H1 (cell line): ENCODE data around the gene PUDP. TPM values are rescaled to one million over a fixed set of nuclear protein-coding genes. Genes with fewer than 3 reads are reported as not detected.

ENCODE experiments used
- EZH2 ChIP-seq: fragments of 200-600 bp; sonication (generic); IDR thresholded peaks from 2 replicates; pipeline ENCODE4 v1.7.1; 2012; ENCODE audit warnings: low read depth, mild to moderate bottlenecking, moderate library complexity, low read length, inconsistent platforms; ENCODE audit not compliant: severe bottlenecking
- MAFK ChIP-seq: IDR thresholded peaks from 2 replicates; pipeline ENCODE4 v1.6.1; 2012; ENCODE audit warnings: low read depth, mild to moderate bottlenecking, improper control_type of control experiment, low read length
- RXRA ChIP-seq: IDR thresholded peaks from 2 replicates; pipeline ENCODE4 v1.6.1; 2011; ENCODE audit warnings: low read depth, mild to moderate bottlenecking, low read length, moderate library complexity; ENCODE audit not compliant: insufficient read depth
- polyA plus RNA-seq, 7 experiments: library from polyadenylated mRNA; depleted of rRNA in 3 of 7; stranded (reverse) in 5 of 7; unstranded in 2 of 7; fragments of >200 nt in 5 of 7; fragments of 200-250 nt in 2 of 7; gene quantifications; 1 replicate in 5 of 7; 2 replicates in 1 of 7; 4 replicates in 1 of 7; pipeline versions ENCODE4 v1.2.1 to v1.2.3, GENCODE V29; 2011 to 2013; ENCODE audit warnings: missing spikeins in 2 of 7, mixed read lengths in 2 of 7
- total RNA-seq: library from RNA; stranded (reverse); fragmentation: NEBNext Ultra II Directional; extraction: Animal tissue kit (Norgen Biotek cat#: 25700); gene quantifications from 2 replicates; pipeline ENCODE4 v1.2.1, GENCODE V29; 2021

Gene PUDP
- total and polyA plus RNA-seq, 2 of the 8 experiments (the other 6 are each of a cell fraction or from before 2014, with no cell fraction given): 27.2 to 30.2 TPM

GRCh38 chrX:7092543-7092942, 55.4 kb downstream of the PUDP start (continued):
- no peak for TF ChIP-seq EZH2
- TF ChIP-seq RXRA: no peak
- TF ChIP-seq MAFK: no peak
- TF ChIP-seq, all 59 proteins: peak for 0
